ENCODE measurements around the gene EMC10. TPM values are rescaled to one million over a fixed set of nuclear protein-coding genes. Genes with fewer than 3 reads are reported as not detected.

EMC10 gene
- total and polyA plus RNA-seq, 4 donors: 17.1 to 132 (median 40.5) TPM

GRCh38 chr19:50500060-50500752, 23.9 kb downstream of the EMC10 start:
- no peak for TF ChIP-seq HNF4G (IDR thresholded peaks at IDR 0.05)
- no peak for TF ChIP-seq FOXA1 (IDR thresholded peaks at IDR 0.05)
- no peak for TF ChIP-seq GABPA (IDR thresholded peaks at IDR 0.05 in 1 of 2, conservative IDR thresholded peaks at IDR 0.05 in 1 of 2)
- no peak for TF ChIP-seq REST (IDR thresholded peaks at IDR 0.05)
- TF ChIP-seq ZBTB33 (IDR thresholded peaks at IDR 0.05): no peak
- no peak for TF ChIP-seq SP1 (IDR thresholded peaks at IDR 0.05)
- TF ChIP-seq MAX (IDR thresholded peaks at IDR 0.05): no peak
- no peak for TF ChIP-seq NR2F2 (IDR thresholded peaks at IDR 0.05)
- TF ChIP-seq EGR1 (IDR thresholded peaks at IDR 0.05; ENCODE audit: low read depth in 2 of 2): no peak
- TF ChIP-seq FOXA2 (IDR thresholded peaks at IDR 0.05): no peak
- TF ChIP-seq JUND (IDR thresholded peaks at IDR 0.05): no peak
- TF ChIP-seq ATF3 (IDR thresholded peaks at IDR 0.05): no peak
- H3K27ac ChIP-seq (ENCODE audit: low read depth in 1 of 2, low read length in 2 of 2): no peak overlapping the region
- H3K27me3 ChIP-seq (ENCODE audit: control insufficient read depth in 4 of 4, insufficient read depth in 4 of 4, low read length in 3 of 4): no peaks in the 10 kb centered on the region
- H3K9me3 ChIP-seq (ENCODE audit: control insufficient read depth in 4 of 4, low read length in 3 of 4): no peaks in the 10 kb centered on the region
- WGBS: 58% methylated on average over 27 of the region's 27 CpGs
- H3K9ac ChIP-seq (ENCODE audit: low read depth in 1 of 2, low read length in 2 of 2): no peak overlapping the region
- DNase-seq (ENCODE audit: low spot score): no peak
- no peak overlapping the region for H3K4me3 ChIP-seq (ENCODE audit: low read depth in 1 of 3, low read length in 3 of 3)
- H3K36me3 ChIP-seq (ENCODE audit: control insufficient read depth in 4 of 4, insufficient read depth in 3 of 4, low read depth in 1 of 4, low read length in 3 of 4): no peaks in the 10 kb centered on the region
- H3K4me1 ChIP-seq (ENCODE audit: control insufficient read depth in 4 of 4, insufficient read depth in 4 of 4, low read length in 3 of 4): no peaks in the 10 kb centered on the region

- no peak overlapping the region for H3K4me3 ChIP-seq (ENCODE audit: low read depth in 1 of 3, low read length in 3 of 3)
- 68% methylated on average over 10 of the region's 10 CpGs for WGBS
- no peak for DNase-seq (ENCODE audit: low spot score)
- no peak overlapping the region for H3K27ac ChIP-seq (ENCODE audit: low read depth in 1 of 2, low read length in 2 of 2)
- no peaks in the 10 kb centered on the region for H3K36me3 ChIP-seq (ENCODE audit: control insufficient read depth in 4 of 4, insufficient read depth in 3 of 4, low read depth in 1 of 4, low read length in 3 of 4)
- no peaks in the 10 kb centered on the region for H3K4me1 ChIP-seq (ENCODE audit: control insufficient read depth in 4 of 4, insufficient read depth in 4 of 4, low read length in 3 of 4)
- H3K9me3 ChIP-seq (ENCODE audit: control insufficient read depth in 4 of 4, low read length in 3 of 4): no peaks in the 10 kb centered on the region
- no peak for TF ChIP-seq REST (IDR thresholded peaks at IDR 0.05)
- TF ChIP-seq YY1 (IDR thresholded peaks at IDR 0.05): no peak
- no peaks in the 10 kb centered on the region for H3K27me3 ChIP-seq (ENCODE audit: control insufficient read depth in 4 of 4, insufficient read depth in 4 of 4, low read length in 3 of 4)
- no peak overlapping the region for H3K9ac ChIP-seq (ENCODE audit: low read depth in 1 of 2, low read length in 2 of 2)
Observed at GRCh38 chr19:50500753-50501151, 24.4 kb downstream of the EMC10 start.
